Stomach smooth muscle (tissue), 2 donors: ENCODE data around the gene B4GALT6.

ENCODE experiments used
- H3K27ac ChIP-seq: one replicate; pipeline ENCODE4 v1.7.0; 2013; ENCODE audit warnings: mild to moderate bottlenecking, low read length, inconsistent platforms
- H3K27me3 ChIP-seq, 2 donors: one replicate each; pipeline ENCODE4 v1.7.0; 2013; ENCODE audit warnings: low read length in 2 of 2; ENCODE audit not compliant: insufficient read depth in 2 of 2, control insufficient read depth in 1 of 2
- H3K36me3 ChIP-seq, 2 donors: one replicate each; pipeline ENCODE4 v1.7.0; 2013; ENCODE audit warnings: low read length in 2 of 2; ENCODE audit not compliant: control insufficient read depth in 2 of 2, insufficient read depth in 2 of 2
- H3K4me1 ChIP-seq: one replicate; pipeline ENCODE4 v1.7.0; 2013; ENCODE audit warnings: low read length; ENCODE audit not compliant: control insufficient read depth, insufficient read depth
- H3K4me3 ChIP-seq, 2 donors: one replicate each; pipeline ENCODE4 v1.7.0; 2013; ENCODE audit warnings: low read length in 2 of 2
- H3K9ac ChIP-seq, 2 donors: one replicate each; pipeline ENCODE4 v1.7.0; 2013; ENCODE audit warnings: low read length in 2 of 2, mild to moderate bottlenecking in 1 of 2
- H3K9me3 ChIP-seq, 2 donors: one replicate each; pipeline ENCODE4 v1.7.0; 2013; ENCODE audit warnings: low read length in 2 of 2; ENCODE audit not compliant: control insufficient read depth in 2 of 2
- donor health status: healthy.
- donor health status: Pancreatic carcinoma.

Gene B4GALT6

GRCh38 chr18:31716362-31716761 lies 32.0 kb upstream of the B4GALT6 start:
- Histone ChIP-seq H3K27me3 (no peaks in the 10 kb centered on the region), H3K27ac (no peak overlapping the region), H3K4me1 (peaks cover 2% of the 10 kb centered on the region), H3K4me3 (no peak overlapping the region), H3K36me3 (no peaks in the 10 kb centered on the region), H3K9ac (no peak overlapping the region), H3K9me3 (no peaks in the 10 kb centered on the region)

GRCh38 chr18:31711365-31712172 lies 27.2 kb upstream of the B4GALT6 start:
- H3K9ac ChIP-seq, result no peak overlapping the region
- no peaks in the 10 kb centered on the region for H3K4me1 ChIP-seq
- no peaks in the 10 kb centered on the region for H3K27me3 ChIP-seq
- H3K27ac ChIP-seq, result no peak overlapping the region
- H3K9me3 ChIP-seq, result no peaks in the 10 kb centered on the region
- H3K36me3 ChIP-seq, result no peaks in the 10 kb centered on the region
- no peak overlapping the region for H3K4me3 ChIP-seq

- no peak overlapping the region for H3K4me3 ChIP-seq
- no peaks in the 10 kb centered on the region for H3K36me3 ChIP-seq
- no peaks in the 10 kb centered on the region for H3K27me3 ChIP-seq
- no peaks in the 10 kb centered on the region for H3K9me3 ChIP-seq
- H3K27ac ChIP-seq, result no peak overlapping the region
- no peaks in the 10 kb centered on the region for H3K4me1 ChIP-seq
- no peak overlapping the region for H3K9ac ChIP-seq
Measured at GRCh38 chr18:31710826-31711225, 26.4 kb upstream of the B4GALT6 start.

GRCh38 chr18:31707815-31708214 lies 23.4 kb upstream of the B4GALT6 start:
- H3K27ac ChIP-seq, result no peak overlapping the region
- no peaks in the 10 kb centered on the region for H3K4me1 ChIP-seq
- no peaks in the 10 kb centered on the region for H3K9me3 ChIP-seq
- no peaks in the 10 kb centered on the region for H3K36me3 ChIP-seq
- H3K4me3 ChIP-seq, result no peak overlapping the region
- no peak overlapping the region for H3K9ac ChIP-seq
- H3K27me3 ChIP-seq, result no peaks in the 10 kb centered on the region

GRCh38 chr18:31702449-31702848 lies 18.1 kb upstream of the B4GALT6 start:
- H3K9me3 ChIP-seq, result no peaks in the 10 kb centered on the region
- H3K27me3 ChIP-seq, result no peaks in the 10 kb centered on the region
- H3K27ac ChIP-seq, result no peak overlapping the region
- H3K36me3 ChIP-seq, result no peaks in the 10 kb centered on the region
- no peak overlapping the region for H3K4me3 ChIP-seq
- H3K4me1 ChIP-seq, result no peaks in the 10 kb centered on the region
- no peak overlapping the region for H3K9ac ChIP-seq

- Histone ChIP-seq H3K4me3 (no peak overlapping the region), H3K4me1 (no peaks in the 10 kb centered on the region), H3K27ac (no peak overlapping the region), H3K9ac (no peak overlapping the region), H3K9me3 (no peaks in the 10 kb centered on the region), H3K36me3 (no peaks in the 10 kb centered on the region), H3K27me3 (no peaks in the 10 kb centered on the region)
Measured at GRCh38 chr18:31701744-31702143, 17.4 kb upstream of the B4GALT6 start.

GRCh38 chr18:31700990-31701389 lies 16.6 kb upstream of the B4GALT6 start:
- H3K9ac ChIP-seq, result no peak overlapping the region
- no peaks in the 10 kb centered on the region for H3K4me1 ChIP-seq
- H3K9me3 ChIP-seq, result no peaks in the 10 kb centered on the region

GRCh38 chr18:31697351-31698298 lies 13.2 kb upstream of the B4GALT6 start:
- H3K4me1 ChIP-seq, result no peaks in the 10 kb centered on the region
- no peaks in the 10 kb centered on the region for H3K9me3 ChIP-seq
- H3K27me3 ChIP-seq, result no peaks in the 10 kb centered on the region
- no peak overlapping the region for H3K9ac ChIP-seq
- no peak overlapping the region for H3K27ac ChIP-seq
- no peak overlapping the region for H3K4me3 ChIP-seq
- H3K36me3 ChIP-seq, result no peaks in the 10 kb centered on the region

More at GRCh38 chr18:31700990-31701389, 16.6 kb upstream of the B4GALT6 start:
- Histone ChIP-seq H3K27ac (no peak overlapping the region), H3K4me3 (no peak overlapping the region), H3K27me3 (no peaks in the 10 kb centered on the region), H3K36me3 (no peaks in the 10 kb centered on the region)

- H3K27ac ChIP-seq, result no peak overlapping the region
- H3K4me3 ChIP-seq, result no peak overlapping the region
- no peaks in the 10 kb centered on the region for H3K27me3 ChIP-seq
- no peaks in the 10 kb centered on the region for H3K4me1 ChIP-seq
- no peaks in the 10 kb centered on the region for H3K36me3 ChIP-seq
- H3K9ac ChIP-seq, result no peak overlapping the region
- no peaks in the 10 kb centered on the region for H3K9me3 ChIP-seq
Measured at GRCh38 chr18:31695989-31696388, 11.6 kb upstream of the B4GALT6 start.

- Histone ChIP-seq H3K4me3 (no peak overlapping the region), H3K9me3 (no peaks in the 10 kb centered on the region), H3K36me3 (no peaks in the 10 kb centered on the region), H3K27me3 (no peaks in the 10 kb centered on the region), H3K4me1 (no peaks in the 10 kb centered on the region), H3K9ac (no peak overlapping the region), H3K27ac (no peak overlapping the region)
Measured at GRCh38 chr18:31694297-31694696, 9.9 kb upstream of the B4GALT6 start.
